DND-41 (cell line): ENCODE measurements around the gene VPS4B.

Source experiments
- CTCF ChIP-seq: IDR thresholded peaks from 2 replicates; pipeline ENCODE4 v1.5.1; 2012; ENCODE audit warnings: borderline replicate concordance, low read length, moderate library complexity, mild to moderate bottlenecking; ENCODE audit not compliant: poor library complexity, severe bottlenecking; ENCODE audit errors: extremely low read depth
- EZH2 ChIP-seq: IDR thresholded peaks from 3 replicates; pipeline ENCODE4 v1.6.1; 2012; ENCODE audit warnings: borderline replicate concordance, low read depth, mild to moderate bottlenecking, moderate library complexity, low read length, inconsistent platforms; ENCODE audit not compliant: severe bottlenecking

- TF ChIP-seq CTCF, result no peak
- TF ChIP-seq EZH2, result no peak
These were observed 34.4 kb downstream of the VPS4B start for GRCh38 chr18:63387861-63388260.
